Breast epithelium (tissue), 3 donors: ENCODE results near the gene DLX6.

Source experiments
- POLR2A ChIP-seq: fragments of 450-650 bp; IDR thresholded peaks from one replicate; pipeline ENCODE4 v1.6.1; 2016; ENCODE audit warnings: antibody characterized with exemption, mild to moderate bottlenecking, moderate library complexity
- POLR2AphosphoS5 ChIP-seq, 3 donors: sonication (generic); formaldehyde crosslinking; IDR thresholded peaks; one replicate each; pipeline ENCODE4 v1.6.1; 2017; ENCODE audit warnings: antibody characterized with exemption in 3 of 3
- TF ChIP-seq, protein P1 (sequence below), 3 donors: fragments of 450-650 bp; IDR thresholded peaks; one replicate each; pipeline ENCODE4 v1.5.1; 2016 to 2017; ENCODE audit warnings: antibody characterized with exemption in 3 of 3, mild to moderate bottlenecking in 3 of 3, moderate library complexity in 3 of 3

DNA sequence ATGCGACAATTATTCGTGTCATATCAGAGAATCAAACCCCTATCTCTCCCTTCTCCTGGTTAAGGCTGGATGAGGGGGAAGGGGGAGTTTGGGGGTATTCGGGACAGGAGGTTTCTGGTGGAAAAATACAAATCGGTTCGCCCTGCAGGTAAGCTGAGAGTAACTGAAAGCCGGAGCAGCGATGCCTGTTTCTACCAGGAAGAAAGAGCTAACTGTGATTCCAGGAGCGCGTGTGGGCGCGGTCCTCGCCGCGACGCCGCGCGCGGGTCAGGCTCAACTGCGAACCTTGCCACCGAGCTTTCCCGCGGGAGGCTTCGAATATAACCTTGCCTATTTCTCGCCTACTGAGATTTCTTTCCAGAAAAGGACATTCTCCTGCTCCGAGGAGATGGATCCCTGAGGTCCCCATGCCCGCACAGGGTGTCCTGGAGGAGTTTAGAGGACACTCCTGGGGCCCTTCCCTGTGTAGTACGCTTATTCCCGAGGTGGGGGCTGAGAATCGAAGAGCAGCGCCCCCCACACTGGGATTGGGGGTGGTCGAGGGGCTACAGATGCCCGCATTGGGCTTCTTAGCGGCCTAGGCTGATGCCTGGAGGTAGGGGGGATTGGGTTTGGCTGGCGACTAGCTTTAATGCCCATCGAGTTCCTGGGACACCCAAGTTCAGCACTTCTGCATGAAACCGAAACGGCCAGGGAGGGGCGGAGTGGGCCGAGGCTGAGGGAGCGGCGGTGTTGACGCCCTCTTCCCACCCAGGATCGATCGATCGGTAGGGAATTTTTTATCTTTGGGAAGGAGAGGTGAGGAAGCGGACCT is 13.0 kb upstream of the DLX6 start:
- TF ChIP-seq, protein P1, sequence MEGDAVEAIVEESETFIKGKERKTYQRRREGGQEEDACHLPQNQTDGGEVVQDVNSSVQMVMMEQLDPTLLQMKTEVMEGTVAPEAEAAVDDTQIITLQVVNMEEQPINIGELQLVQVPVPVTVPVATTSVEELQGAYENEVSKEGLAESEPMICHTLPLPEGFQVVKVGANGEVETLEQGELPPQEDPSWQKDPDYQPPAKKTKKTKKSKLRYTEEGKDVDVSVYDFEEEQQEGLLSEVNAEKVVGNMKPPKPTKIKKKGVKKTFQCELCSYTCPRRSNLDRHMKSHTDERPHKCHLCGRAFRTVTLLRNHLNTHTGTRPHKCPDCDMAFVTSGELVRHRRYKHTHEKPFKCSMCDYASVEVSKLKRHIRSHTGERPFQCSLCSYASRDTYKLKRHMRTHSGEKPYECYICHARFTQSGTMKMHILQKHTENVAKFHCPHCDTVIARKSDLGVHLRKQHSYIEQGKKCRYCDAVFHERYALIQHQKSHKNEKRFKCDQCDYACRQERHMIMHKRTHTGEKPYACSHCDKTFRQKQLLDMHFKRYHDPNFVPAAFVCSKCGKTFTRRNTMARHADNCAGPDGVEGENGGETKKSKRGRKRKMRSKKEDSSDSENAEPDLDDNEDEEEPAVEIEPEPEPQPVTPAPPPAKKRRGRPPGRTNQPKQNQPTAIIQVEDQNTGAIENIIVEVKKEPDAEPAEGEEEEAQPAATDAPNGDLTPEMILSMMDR (IDR thresholded peaks at IDR 0.05), result no peak
- TF ChIP-seq POLR2AphosphoS5 (IDR thresholded peaks at IDR 0.05) (no peak), POLR2A (no peak)
